PC-9 (cell line): ENCODE data around the gene SDK2. TPM values are rescaled to one million over a fixed set of nuclear protein-coding genes. Genes with fewer than 3 reads are reported as not detected.

Experiments used
- BruUV-seq: library from RNA; stranded (reverse); fragments of 400-500 nt; replicated peaks from 2 replicates; lab custom pipeline; 2021; lab: Mats Ljungman, UMichigan
- CTCF ChIA-PET: fragments of 300-600 bp; sonication (Branson Sonifier 250); formaldehyde crosslinking; loops from one replicate; lab custom pipeline; 2022; ENCODE audit warnings: antibody characterized with exemption; lab: Charles Lee
- POLR2A ChIA-PET: fragments of 300-600 bp; sonication (Branson Sonifier 250); formaldehyde crosslinking; loops from one replicate; lab custom pipeline; 2022; ENCODE audit warnings: antibody characterized with exemption; ENCODE audit not compliant: unreplicated experiment; lab: Charles Lee
- DNase-seq, 2 experiments: peaks; one replicate each; pipeline versions ENCODE4 v3.0.0 to v3.0.0-alpha.2; 2015 to 2022; ENCODE audit warnings: mixed read lengths in 1 of 2
- H2AFZ ChIP-seq: fragments of 200-600 bp; sonication (generic); 2 replicates; pipeline ENCODE4 v1.8.1; 2017; ENCODE audit warnings: antibody characterized with exemption
- H3F3A ChIP-seq: fragments of 200-600 bp; sonication (generic); 2 replicates; pipeline ENCODE4 v1.8.1; 2017; ENCODE audit warnings: antibody characterized with exemption, mild to moderate bottlenecking, low read depth; ENCODE audit not compliant: insufficient read depth
- H3K27ac ChIP-seq: fragments of 200-600 bp; sonication (generic); 2 replicates; pipeline ENCODE4 v1.6.1; 2016; ENCODE audit warnings: mixed run types
- H3K27me3 ChIP-seq: fragments of 200-600 bp; sonication (generic); 2 replicates; pipeline ENCODE4 v1.6.1; 2016; ENCODE audit warnings: low read depth, mixed run types; ENCODE audit not compliant: insufficient read depth
- H3K36me3 ChIP-seq: fragments of 200-600 bp; sonication (generic); 2 replicates; pipeline ENCODE4 v1.6.1; 2016; ENCODE audit warnings: low read depth, mixed run types
- H3K4me1 ChIP-seq: fragments of 200-600 bp; sonication (generic); replicated peaks from 2 replicates; pipeline ENCODE4 v1.6.1; 2016; ENCODE audit warnings: mixed run types; ENCODE audit not compliant: insufficient read depth
- H3K4me2 ChIP-seq: fragments of 200-600 bp; sonication (generic); 2 replicates; pipeline ENCODE4 v1.6.1; 2017; ENCODE audit warnings: mixed run types
- H3K4me3 ChIP-seq: fragments of 200-600 bp; sonication (generic); 2 replicates; pipeline ENCODE4 v1.6.1; 2016; ENCODE audit warnings: mixed run types
- H3K79me2 ChIP-seq: fragments of 200-600 bp; sonication (generic); 2 replicates; pipeline ENCODE4 v1.6.1; 2017; ENCODE audit warnings: low read depth, mixed run types
- H3K9me2 ChIP-seq: fragments of 200-600 bp; sonication (generic); 2 replicates; pipeline ENCODE4 v1.8.1; 2017; ENCODE audit warnings: mild to moderate bottlenecking; ENCODE audit not compliant: insufficient read depth
- H3K9me3 ChIP-seq: fragments of 200-600 bp; sonication (generic); 2 replicates; pipeline ENCODE4 v1.8.1; 2016; ENCODE audit warnings: low read depth; ENCODE audit not compliant: insufficient read depth
- H4K20me1 ChIP-seq: fragments of 200-600 bp; sonication (generic); 2 replicates; pipeline ENCODE4 v1.8.1; 2017; ENCODE audit not compliant: insufficient read depth
- EZH2 ChIP-seq: fragments of 200-600 bp; sonication (generic); IDR thresholded peaks from 2 replicates; pipeline ENCODE4 v1.8.0; 2017; ENCODE audit warnings: antibody characterized with exemption, low read depth
- intact Hi-C: fragments of 100-400 bp; cut with micrococcal nuclease; formaldehyde crosslinking; loops from one replicate; pipeline ENCODE4 v1.10.0; 2022; ENCODE audit not compliant: unreplicated experiment
- total RNA-seq: library from RNA; stranded (reverse); gene quantifications from 2 replicates; pipeline ENCODE4 v1.2.3, GENCODE V29; 2021
- TF ChIP-seq, protein P1 (sequence below): fragments of 200-600 bp; sonication (generic); conservative IDR thresholded peaks from 2 replicates; pipeline ENCODE4 v1.6.1; 2017; ENCODE audit warnings: mixed run types, antibody characterized with exemption, mild to moderate bottlenecking, moderate library complexity

The SDK2 gene
- total RNA-seq, 1 experiment from 2014 or later = 0.04 TPM

DNA sequence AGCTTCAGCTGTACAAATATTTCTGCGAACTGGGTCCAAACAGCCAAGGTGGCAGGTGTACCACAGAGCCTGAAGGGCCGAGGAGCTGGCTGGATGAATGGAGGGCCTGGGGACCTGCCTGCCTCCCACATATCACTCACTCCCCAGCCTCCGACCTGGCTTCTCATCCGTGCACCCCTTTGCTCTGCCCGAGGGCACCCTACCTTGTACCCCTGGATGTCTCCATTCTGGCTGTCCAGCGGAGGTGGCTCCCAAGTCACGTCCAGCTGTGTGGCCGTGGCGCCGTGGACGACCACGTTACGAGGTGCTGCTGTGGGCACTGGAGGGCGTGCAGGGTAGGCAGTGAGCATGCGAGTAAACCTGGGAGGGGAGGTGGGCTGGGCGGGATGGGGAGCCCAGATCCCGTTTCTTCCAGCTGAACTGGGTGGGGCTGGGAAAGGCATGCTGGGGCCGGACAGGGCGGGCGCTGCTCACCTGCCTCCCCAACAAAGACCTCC, 265.2 kb downstream of the SDK2 start:
- DNase-seq = no peak
- ChIA-PET CTCF (no interaction called here), POLR2A (no interaction called here)
- intact Hi-C loops = no loop called here
- Histone ChIP-seq H3K27ac (no peak overlapping the region), H3K4me2 (no peak overlapping the region), H3K9me2 (no peaks in the 10 kb centered on the region), H4K20me1 (no peaks in the 10 kb centered on the region), H3K36me3 (no peaks in the 10 kb centered on the region), H3K4me1 (no peaks in the 10 kb centered on the region), H3F3A (no peaks in the 10 kb centered on the region), H2AFZ (no peak overlapping the region), H3K79me2 (no peaks in the 10 kb centered on the region), H3K9me3 (no peaks in the 10 kb centered on the region), H3K27me3 (peaks cover 27% of the 10 kb centered on the region), H3K4me3 (no peak overlapping the region)
- no TSS peak for BruUV-seq
- TF ChIP-seq, protein P1, sequence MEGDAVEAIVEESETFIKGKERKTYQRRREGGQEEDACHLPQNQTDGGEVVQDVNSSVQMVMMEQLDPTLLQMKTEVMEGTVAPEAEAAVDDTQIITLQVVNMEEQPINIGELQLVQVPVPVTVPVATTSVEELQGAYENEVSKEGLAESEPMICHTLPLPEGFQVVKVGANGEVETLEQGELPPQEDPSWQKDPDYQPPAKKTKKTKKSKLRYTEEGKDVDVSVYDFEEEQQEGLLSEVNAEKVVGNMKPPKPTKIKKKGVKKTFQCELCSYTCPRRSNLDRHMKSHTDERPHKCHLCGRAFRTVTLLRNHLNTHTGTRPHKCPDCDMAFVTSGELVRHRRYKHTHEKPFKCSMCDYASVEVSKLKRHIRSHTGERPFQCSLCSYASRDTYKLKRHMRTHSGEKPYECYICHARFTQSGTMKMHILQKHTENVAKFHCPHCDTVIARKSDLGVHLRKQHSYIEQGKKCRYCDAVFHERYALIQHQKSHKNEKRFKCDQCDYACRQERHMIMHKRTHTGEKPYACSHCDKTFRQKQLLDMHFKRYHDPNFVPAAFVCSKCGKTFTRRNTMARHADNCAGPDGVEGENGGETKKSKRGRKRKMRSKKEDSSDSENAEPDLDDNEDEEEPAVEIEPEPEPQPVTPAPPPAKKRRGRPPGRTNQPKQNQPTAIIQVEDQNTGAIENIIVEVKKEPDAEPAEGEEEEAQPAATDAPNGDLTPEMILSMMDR = no peak
- TF ChIP-seq EZH2 = no peak

DNA sequence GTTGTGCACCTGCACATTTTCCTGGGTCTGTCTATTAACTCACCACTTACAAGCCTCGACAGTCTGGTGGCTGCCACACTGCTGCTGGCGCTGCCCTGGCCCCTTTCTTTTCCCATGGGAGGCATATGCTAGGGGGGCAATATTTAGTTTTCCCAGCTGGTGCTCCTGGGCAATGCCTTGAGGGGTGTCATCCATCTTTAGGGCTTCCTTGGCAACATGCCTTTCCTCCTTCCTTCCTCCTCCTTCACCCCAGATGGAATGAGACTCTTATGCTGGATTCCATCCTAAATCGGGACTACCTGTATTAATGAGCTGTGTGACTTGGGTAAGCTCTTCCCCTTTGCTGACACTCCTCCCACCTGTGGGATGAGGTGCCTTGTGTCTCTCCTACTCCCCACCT, 267.6 kb downstream of the SDK2 start:
- Histone ChIP-seq H3K9me3 (no peaks in the 10 kb centered on the region), H3F3A (no peaks in the 10 kb centered on the region), H3K9me2 (no peaks in the 10 kb centered on the region), H2AFZ (no peak overlapping the region), H4K20me1 (no peaks in the 10 kb centered on the region; the same call in 1 of the 2 replicates), H3K36me3 (no peaks in the 10 kb centered on the region), H3K27me3 (peaks cover 24% of the 10 kb centered on the region), H3K4me3 (no peak overlapping the region), H3K79me2 (no peaks in the 10 kb centered on the region), H3K4me1 (no peaks in the 10 kb centered on the region), H3K4me2 (no peak overlapping the region), H3K27ac (no peak overlapping the region)
- intact Hi-C loops = no loop called here
- CTCF ChIA-PET = interaction anchor here (0.6 kb wide), 1 partner anchor 159 kb away, joined by 4 read pairs; no protein-coding TSS in a partner anchor
- POLR2A ChIA-PET = no interaction called here
- DNase-seq = no peak
- TF ChIP-seq, protein P1 = no peak
- TF ChIP-seq EZH2 = no peak
- no TSS peak for BruUV-seq

DNA sequence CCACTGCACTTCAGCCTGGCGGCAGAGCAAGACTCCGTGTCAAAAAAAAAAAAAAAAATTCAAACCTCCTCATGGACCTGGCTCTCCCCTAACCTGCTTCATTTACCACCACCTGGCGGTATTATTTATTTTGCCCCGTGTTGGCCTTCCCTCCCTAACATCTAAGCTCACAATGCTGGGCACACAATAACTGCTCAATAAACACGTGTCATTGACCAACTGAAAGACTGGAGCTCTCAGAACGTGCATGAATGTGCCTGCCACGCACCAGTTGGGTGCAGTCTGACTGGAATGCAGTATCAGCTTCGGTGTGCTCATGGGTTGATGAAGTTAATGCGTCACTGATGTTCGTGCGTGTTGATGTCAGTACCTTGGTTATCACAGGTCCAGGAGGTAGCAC, 268.1 kb downstream of the SDK2 start:
- ChIA-PET CTCF (no interaction called here), POLR2A (no interaction called here)
- Histone ChIP-seq H3K4me3 (no peak overlapping the region), H3K9me2 (no peaks in the 10 kb centered on the region), H4K20me1 (no peaks in the 10 kb centered on the region; the same call in 1 of the 2 replicates), H3K79me2 (no peaks in the 10 kb centered on the region), H3K27ac (no peak overlapping the region), H3K27me3 (peaks cover 28% of the 10 kb centered on the region), H3K4me1 (no peaks in the 10 kb centered on the region), H3F3A (no peaks in the 10 kb centered on the region), H3K9me3 (no peaks in the 10 kb centered on the region), H3K4me2 (no peak overlapping the region), H2AFZ (no peak overlapping the region), H3K36me3 (no peaks in the 10 kb centered on the region)
- intact Hi-C loops = no loop called here
- DNase-seq = no peak
- no peak for TF ChIP-seq EZH2
- TF ChIP-seq, protein P1 = no peak
- no TSS peak for BruUV-seq
